ENCODE data around the gene PCDH1. TPM values are rescaled to one million over a fixed set of nuclear protein-coding genes. Genes with fewer than 3 reads are reported as not detected.

The PCDH1 gene
- total and polyA plus RNA-seq, 4 experiments from 2014 or later: not detected

Other genes with a start within 250 kb of the PCDH1 start
- 10 to 100 TPM; 85.1 to 91.0 TPM for gene HDAC3, start 241.6 kb downstream of the PCDH1 start, total RNA-seq
- gene HDAC3, start 241.6 kb downstream of the PCDH1 start, polyA plus RNA-seq: 100 to 1,000 TPM in 1 of 2 donors, 10 to 100 TPM in 1; 92.8 to 137 TPM
- gene RELL2, start 241.4 kb downstream of the PCDH1 start, total RNA-seq: 10 to 100 TPM; 20.4 to 21.3 TPM
- 1 to 10 TPM; 3.0 to 5.4 TPM for gene RELL2, start 241.4 kb downstream of the PCDH1 start, polyA plus RNA-seq
- 100 to 1,000 TPM; 106 to 110 TPM for gene FCHSD1, start 227.0 kb downstream of the PCDH1 start, total RNA-seq
- gene FCHSD1, start 227.0 kb downstream of the PCDH1 start, polyA plus RNA-seq: 1 to 10 TPM; 7.1 to 9.9 TPM
- 10 to 100 TPM; 14.7 to 16.4 TPM for gene ARAP3, start 196.2 kb downstream of the PCDH1 start, total RNA-seq
- under 1 TPM in 1 of 2 donors, not detected in 1; 0.73 TPM for gene ARAP3, start 196.2 kb downstream of the PCDH1 start, polyA plus RNA-seq
- gene DELE1, start 45.5 kb upstream of the PCDH1 start, total RNA-seq: 10 to 100 TPM; 73.2 to 83.1 TPM
- 10 to 100 TPM; 31.4 to 44.3 TPM for gene DELE1, start 45.5 kb upstream of the PCDH1 start, polyA plus RNA-seq
- gene PCDH12, start 79.8 kb upstream of the PCDH1 start, total RNA-seq: not detected
- gene PCDH12, start 79.8 kb upstream of the PCDH1 start, polyA plus RNA-seq: under 1 TPM; 0.13 to 0.31 TPM
- 10 to 100 TPM; 35.4 to 38.5 TPM for gene RNF14, start 90.7 kb upstream of the PCDH1 start, total RNA-seq
- 10 to 100 TPM; 52.0 TPM for gene RNF14, start 90.7 kb upstream of the PCDH1 start, polyA plus RNA-seq
- 10 to 100 TPM; 23.0 to 24.1 TPM for gene GNPDA1, start 134.6 kb upstream of the PCDH1 start, total RNA-seq
- gene GNPDA1, start 134.6 kb upstream of the PCDH1 start, polyA plus RNA-seq: 10 to 100 TPM; 25.8 to 38.6 TPM
- gene NDFIP1, start 230.4 kb upstream of the PCDH1 start, total RNA-seq: 10 to 100 TPM; 73.8 to 78.4 TPM
- gene NDFIP1, start 230.4 kb upstream of the PCDH1 start, polyA plus RNA-seq: 10 to 100 TPM; 70.0 to 98.3 TPM

Data from CD4-positive, alpha-beta memory T cell (primary cell).